ENCODE results near the gene SAMD11.

GRCh38 chr1:914891-915280, 8.8 kb upstream of the SAMD11 start:
- TF ChIP-seq CTCF (IDR thresholded peaks at IDR 0.05) (no peak), EZH2 (IDR thresholded peaks at IDR 0.05; ENCODE audit: borderline replicate concordance, insufficient read depth, low read depth, low read length, poor library complexity, severe bottlenecking) (no peak)
